Endodermal cell (in vitro differentiated cells): ENCODE measurements around the gene ZNF133. TPM values are rescaled to one million over a fixed set of nuclear protein-coding genes. Genes with fewer than 3 reads are reported as not detected.

Experiments
- DNase-seq: peaks from one replicate; pipeline ENCODE4 v3.0.0-alpha.2; 2017
- H3K27ac ChIP-seq: 2 replicates; pipeline ENCODE4 v1.5.1; 2013; ENCODE audit warnings: mild to moderate bottlenecking, low read depth, low read length, moderate library complexity
- H3K27me3 ChIP-seq: 2 replicates; pipeline ENCODE4 v1.6.1; 2013; ENCODE audit warnings: mild to moderate bottlenecking, low read length, moderate library complexity; ENCODE audit not compliant: insufficient read depth, control insufficient read depth, poor library complexity, severe bottlenecking
- H3K36me3 ChIP-seq: 2 replicates; pipeline ENCODE4 v1.7.0; 2013; ENCODE audit warnings: mild to moderate bottlenecking, low read length, moderate library complexity; ENCODE audit not compliant: control insufficient read depth, insufficient read depth
- H3K4me1 ChIP-seq: one replicate; pipeline ENCODE4 v1.7.0; 2013; ENCODE audit warnings: low read length; ENCODE audit not compliant: control insufficient read depth, insufficient read depth
- H3K4me3 ChIP-seq: 2 replicates; pipeline ENCODE4 v1.5.1; 2013; ENCODE audit warnings: mild to moderate bottlenecking, low read length, moderate library complexity
- H3K9ac ChIP-seq: 2 replicates; pipeline ENCODE4 v1.6.1; 2013; ENCODE audit warnings: mild to moderate bottlenecking, low read length, moderate library complexity; ENCODE audit not compliant: poor library complexity, severe bottlenecking; ENCODE audit errors: extremely low read depth
- H3K9me3 ChIP-seq: 2 replicates; pipeline ENCODE4 v1.6.1; 2013; ENCODE audit warnings: mild to moderate bottlenecking, low read length, moderate library complexity; ENCODE audit not compliant: control insufficient read depth
- H3K27ac Mint-ChIP-seq: 2 replicates; pipeline ENCODE4 v1.8.0; 2020; ENCODE audit warnings: mixed read lengths
- H3K27me3 Mint-ChIP-seq: 2 replicates; pipeline ENCODE4 v1.8.0; 2021; ENCODE audit warnings: mild to moderate bottlenecking, mixed read lengths; ENCODE audit not compliant: insufficient read depth
- H3K36me3 Mint-ChIP-seq: 2 replicates; pipeline ENCODE4 v1.8.0; 2020; ENCODE audit warnings: low read depth, mixed read lengths
- H3K4me1 Mint-ChIP-seq: 2 replicates; pipeline ENCODE4 v1.8.0; 2020; ENCODE audit warnings: mixed read lengths
- H3K4me3 Mint-ChIP-seq: 2 replicates; pipeline ENCODE4 v1.8.0; 2020; ENCODE audit warnings: mild to moderate bottlenecking, moderate library complexity, mixed read lengths
- H3K9me3 Mint-ChIP-seq: 2 replicates; pipeline ENCODE4 v1.8.0; 2020; ENCODE audit warnings: mild to moderate bottlenecking, mixed read lengths
- WGBS, 2 experiments: methylation state at CpG; one replicate each; pipeline versions ENCODE4 v1.1.5 to v1.1.7; 2013; ENCODE audit warnings: missing lambda C conversion rate in 2 of 2, mixed read lengths in 1 of 2; ENCODE audit not compliant: insufficient coverage in 1 of 2, insufficient read length in 1 of 2; 5-methylcytosine and 5-hydroxymethylcytosine counted together
- total RNA-seq, 2 donors: library from RNA; stranded (reverse); fragmentation: NEBNext Ultra II Directional in 1 of 2; extraction: Animal tissue kit (Norgen Biotek cat#: 25700) in 1 of 2; gene quantifications; 2 replicates in 1 of 2; 3 replicates in 1 of 2; pipeline ENCODE4 v1.2.1, GENCODE V29; 2021
- TF ChIP-seq, protein P1 (sequence below): fragments of 200-600 bp; sonication (generic); conservative IDR thresholded peaks from 2 replicates; pipeline ENCODE4 v1.5.0; 2021; ENCODE audit warnings: antibody characterized with exemption, mild to moderate bottlenecking

ZNF133 gene
- total RNA-seq, 2 donors from 2014 or later, result 16.7 to 22.9 TPM

DNA sequence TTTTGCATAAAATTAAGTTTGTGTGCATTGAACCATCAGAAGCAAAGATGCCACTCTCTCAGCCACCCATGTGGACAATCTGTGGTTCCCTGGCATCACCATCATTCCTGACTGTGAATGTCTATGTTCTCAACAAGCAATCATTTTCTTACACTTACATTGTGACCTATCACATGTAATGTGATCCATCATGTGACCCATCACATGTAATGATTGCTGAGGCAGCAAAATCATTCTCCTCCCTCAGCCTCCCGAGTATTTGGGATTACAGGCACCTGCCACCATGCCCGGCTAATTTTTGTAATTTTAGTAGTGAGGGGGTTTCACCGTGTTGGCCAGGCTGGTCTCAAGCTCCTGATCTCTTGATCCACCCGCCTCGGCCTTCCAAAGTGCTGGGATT, 22.0 kb upstream of the ZNF133 start:
- Histone ChIP-seq H3K36me3 (no peaks in the 10 kb centered on the region), H3K27ac (no peak overlapping the region), H3K4me1 (no peaks in the 10 kb centered on the region), H3K9ac (no peak overlapping the region), H3K4me3 (no peak overlapping the region), H3K27me3 (no peaks in the 10 kb centered on the region), H3K9me3 (no peaks in the 10 kb centered on the region)
- H3K9me3 Mint-ChIP-seq, result no peaks in the 10 kb centered on the region
- H3K36me3 Mint-ChIP-seq, result no peaks in the 10 kb centered on the region
- WGBS, 2 experiments, result 96% methylated on average over 3 of the region's 5 CpGs; no CpG with 5 or more reads in 1 of the 2 experiments
- DNase-seq, result no peak
- TF ChIP-seq, protein P1, sequence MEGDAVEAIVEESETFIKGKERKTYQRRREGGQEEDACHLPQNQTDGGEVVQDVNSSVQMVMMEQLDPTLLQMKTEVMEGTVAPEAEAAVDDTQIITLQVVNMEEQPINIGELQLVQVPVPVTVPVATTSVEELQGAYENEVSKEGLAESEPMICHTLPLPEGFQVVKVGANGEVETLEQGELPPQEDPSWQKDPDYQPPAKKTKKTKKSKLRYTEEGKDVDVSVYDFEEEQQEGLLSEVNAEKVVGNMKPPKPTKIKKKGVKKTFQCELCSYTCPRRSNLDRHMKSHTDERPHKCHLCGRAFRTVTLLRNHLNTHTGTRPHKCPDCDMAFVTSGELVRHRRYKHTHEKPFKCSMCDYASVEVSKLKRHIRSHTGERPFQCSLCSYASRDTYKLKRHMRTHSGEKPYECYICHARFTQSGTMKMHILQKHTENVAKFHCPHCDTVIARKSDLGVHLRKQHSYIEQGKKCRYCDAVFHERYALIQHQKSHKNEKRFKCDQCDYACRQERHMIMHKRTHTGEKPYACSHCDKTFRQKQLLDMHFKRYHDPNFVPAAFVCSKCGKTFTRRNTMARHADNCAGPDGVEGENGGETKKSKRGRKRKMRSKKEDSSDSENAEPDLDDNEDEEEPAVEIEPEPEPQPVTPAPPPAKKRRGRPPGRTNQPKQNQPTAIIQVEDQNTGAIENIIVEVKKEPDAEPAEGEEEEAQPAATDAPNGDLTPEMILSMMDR, result no peak
- no peak overlapping the region for H3K27ac Mint-ChIP-seq
- no peaks in the 10 kb centered on the region for H3K27me3 Mint-ChIP-seq
- H3K4me1 Mint-ChIP-seq, result peaks cover 36% of the 10 kb centered on the region
- H3K4me3 Mint-ChIP-seq, result no peak overlapping the region

DNA sequence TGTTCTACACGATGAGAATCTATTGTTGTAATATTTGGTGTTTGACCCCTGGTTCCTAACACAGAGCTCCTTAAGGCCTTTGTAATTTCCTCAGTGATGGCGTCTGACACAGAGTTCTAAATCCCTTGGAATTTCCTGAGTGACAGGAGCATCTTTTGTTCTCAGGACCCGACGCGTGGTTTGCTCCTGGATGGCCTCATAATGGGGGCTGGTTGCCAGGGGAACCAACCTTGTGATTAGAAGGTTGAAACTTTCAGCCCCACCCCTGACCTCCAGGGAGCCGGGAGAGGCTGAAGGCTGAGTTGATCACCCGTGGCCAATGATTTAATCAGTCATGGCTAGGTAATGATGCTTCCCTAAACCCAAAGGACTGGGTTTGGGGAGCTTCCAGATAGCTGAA, 20.5 kb upstream of the ZNF133 start:
- Histone ChIP-seq H3K27ac (peak overlapping the region; percentile 40), H3K36me3 (no peaks in the 10 kb centered on the region), H3K9ac (no peak overlapping the region), H3K9me3 (no peaks in the 10 kb centered on the region), H3K27me3 (no peaks in the 10 kb centered on the region), H3K4me1 (no peaks in the 10 kb centered on the region), H3K4me3 (no peak overlapping the region)
- H3K27ac Mint-ChIP-seq, result no peak overlapping the region
- no peaks in the 10 kb centered on the region for H3K36me3 Mint-ChIP-seq
- H3K9me3 Mint-ChIP-seq, result no peaks in the 10 kb centered on the region
- TF ChIP-seq, protein P1, result no peak
- H3K4me3 Mint-ChIP-seq, result no peak overlapping the region
- peak; percentile 80 for DNase-seq
- H3K4me1 Mint-ChIP-seq, result peaks cover 27% of the 10 kb centered on the region
- WGBS, 2 experiments, result 43 to 49% methylated on average over 6 to 7 of the region's 7 CpGs
- H3K27me3 Mint-ChIP-seq, result peaks cover 2% of the 10 kb centered on the region

DNA sequence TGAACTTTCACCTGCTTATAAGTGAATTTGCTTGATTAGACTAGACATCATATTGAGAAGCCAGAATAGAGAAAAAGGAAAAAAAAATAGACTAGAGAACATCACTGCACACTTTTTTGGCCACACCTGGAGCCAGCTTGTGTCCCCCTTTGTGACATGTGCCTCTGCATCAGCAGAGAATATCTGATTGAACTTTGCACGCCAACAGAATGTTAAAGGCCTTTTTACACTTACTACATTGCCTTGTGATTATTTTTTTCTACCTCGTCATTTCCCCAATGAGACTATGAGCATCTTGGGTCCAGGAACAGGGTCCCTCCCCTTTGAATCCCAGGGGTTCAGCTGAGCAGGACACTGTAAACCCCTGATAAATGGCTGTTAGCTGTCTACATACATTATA, 17.2 kb upstream of the ZNF133 start:
- Mint-ChIP-seq H3K36me3 (no peaks in the 10 kb centered on the region), H3K27me3 (peaks cover 2% of the 10 kb centered on the region), H3K27ac (no peak overlapping the region), H3K4me3 (no peak overlapping the region), H3K4me1 (peaks cover 9% of the 10 kb centered on the region), H3K9me3 (no peaks in the 10 kb centered on the region)
- H3K27ac ChIP-seq, result no peak overlapping the region
- no peaks in the 10 kb centered on the region for H3K4me1 ChIP-seq
- no peaks in the 10 kb centered on the region for H3K9me3 ChIP-seq
- peaks cover 4% of the 10 kb centered on the region for H3K27me3 ChIP-seq
- no peak overlapping the region for H3K9ac ChIP-seq
- DNase-seq, result no peak
- H3K4me3 ChIP-seq, result no peak overlapping the region
- TF ChIP-seq, protein P1, result no peak
- WGBS, 2 experiments, result 86 to 94% methylated on average over 1 to 2 of the region's 2 CpGs
- no peaks in the 10 kb centered on the region for H3K36me3 ChIP-seq
